Hepatocyte (in vitro differentiated cells): Measurements from ENCODE around the gene ITGB3. TPM values are rescaled to one million over a fixed set of nuclear protein-coding genes. Genes with fewer than 3 reads are reported as not detected.

ENCODE experiments used
- DNase-seq: peaks from one replicate; pipeline ENCODE4 v3.0.0-alpha.2; 2016; ENCODE audit warnings: low spot score
- H2AFZ ChIP-seq: fragments of 200-600 bp; sonication (generic); 2 replicates; pipeline ENCODE4 v1.6.0; 2016; ENCODE audit warnings: antibody characterized with exemption, mild to moderate bottlenecking
- H3K27ac ChIP-seq: fragments of 200-600 bp; sonication (generic); 2 replicates; pipeline ENCODE4 v1.5.1; 2016; ENCODE audit warnings: mild to moderate bottlenecking
- H3K27me3 ChIP-seq: fragments of 200-600 bp; sonication (generic); 2 replicates; pipeline ENCODE4 v1.6.1; 2016
- H3K36me3 ChIP-seq: fragments of 200-600 bp; sonication (generic); replicated peaks from 2 replicates; pipeline ENCODE4 v1.5.1; 2016; ENCODE audit warnings: low read depth; ENCODE audit not compliant: insufficient read depth
- H3K4me1 ChIP-seq: fragments of 200-600 bp; sonication (generic); 2 replicates; pipeline ENCODE4 v1.5.1; 2016; ENCODE audit warnings: mild to moderate bottlenecking, moderate library complexity; ENCODE audit not compliant: insufficient read depth
- H3K4me2 ChIP-seq: fragments of 200-600 bp; sonication (generic); 2 replicates; pipeline ENCODE4 v1.6.0; 2016
- H3K4me3 ChIP-seq: fragments of 200-600 bp; sonication (generic); 2 replicates; pipeline ENCODE4 v1.5.1; 2016; ENCODE audit warnings: mild to moderate bottlenecking
- H3K79me2 ChIP-seq: fragments of 200-600 bp; sonication (generic); 2 replicates; pipeline ENCODE4 v1.6.0; 2017; ENCODE audit warnings: mild to moderate bottlenecking
- H3K9me2 ChIP-seq: fragments of 200-600 bp; sonication (generic); replicated peaks from 2 replicates; pipeline ENCODE4 v1.6.0; 2017; ENCODE audit warnings: mild to moderate bottlenecking; ENCODE audit not compliant: insufficient read depth
- H3K9me3 ChIP-seq: fragments of 200-600 bp; sonication (generic); 2 replicates; pipeline ENCODE4 v1.5.1; 2016; ENCODE audit warnings: low read depth, mild to moderate bottlenecking
- H4K20me1 ChIP-seq: fragments of 200-600 bp; sonication (generic); 2 replicates; pipeline ENCODE4 v1.6.0; 2016; ENCODE audit warnings: mild to moderate bottlenecking; ENCODE audit not compliant: insufficient read depth, poor library complexity, severe bottlenecking
- CTCF ChIP-seq: fragments of 200-600 bp; sonication (generic); IDR thresholded peaks from 2 replicates; pipeline ENCODE4 v1.5.1; 2016; ENCODE audit warnings: antibody characterized with exemption, mild to moderate bottlenecking; ENCODE audit not compliant: poor library complexity
- EZH2 ChIP-seq: fragments of 200-600 bp; sonication (generic); IDR thresholded peaks from 2 replicates; pipeline ENCODE4 v1.6.1; 2016; ENCODE audit warnings: antibody characterized with exemption, mild to moderate bottlenecking, borderline replicate concordance
- EZH2phosphoT487 ChIP-seq: fragments of 200-600 bp; sonication (generic); IDR thresholded peaks from one replicate; pipeline ENCODE4 v1.6.1; 2018; ENCODE audit warnings: antibody characterized with exemption, mild to moderate bottlenecking, low read depth, moderate library complexity; ENCODE audit not compliant: unreplicated experiment, severe bottlenecking
- WGBS: methylation state at CpG from one replicate; pipeline ENCODE4 v1.1.6; 2016; ENCODE audit warnings: low lambda C conversion rate; ENCODE audit errors: missing lambda C conversion rate; 5-methylcytosine and 5-hydroxymethylcytosine counted together
- polyA plus RNA-seq: library from polyadenylated mRNA; unstranded; fragments of >200 nt; fragmentation: Nextera tagmentation; extraction: Ambion mirVana; gene quantifications from 2 replicates; pipeline ENCODE4 v1.2.1, GENCODE V29; 2016
- total RNA-seq: library from RNA; depleted of rRNA; stranded (reverse); fragments of >200 nt; gene quantifications from 2 replicates; pipeline ENCODE4 v1.2.3, GENCODE V29; 2014

The ITGB3 gene
- total and polyA plus RNA-seq, 2 experiments from 2014 or later = 0.66 to 1.4 TPM

- Histone ChIP-seq H3K79me2 (no peaks in the 10 kb centered on the region), H4K20me1 (no peaks in the 10 kb centered on the region), H3K4me1 (peaks cover 16% of the 10 kb centered on the region), H3K36me3 (no peaks in the 10 kb centered on the region), H3K9me3 (no peaks in the 10 kb centered on the region), H3K27me3 (no peaks in the 10 kb centered on the region), H3K27ac (peak overlapping the region; percentile 83), H3K4me2 (peak overlapping the region; percentile 48), H2AFZ (peak overlapping the region; percentile 30), H3K9me2 (no peaks in the 10 kb centered on the region), H3K4me3 (no peak overlapping the region)
- peak; percentile 77 for DNase-seq
- WGBS = 41% methylated on average over 2 of the region's 3 CpGs
- TF ChIP-seq EZH2phosphoT487 (no peak), EZH2 (no peak), CTCF (no peak)
These were observed 13.5 kb upstream of the ITGB3 start for GRCh38 chr17:47239967-47240651.

- H3K79me2 ChIP-seq = no peaks in the 10 kb centered on the region
- H3K27ac ChIP-seq = peak overlapping the region; percentile 83
- no peak overlapping the region for H3K4me2 ChIP-seq
- H3K9me3 ChIP-seq = no peaks in the 10 kb centered on the region
- no peak overlapping the region for H2AFZ ChIP-seq
- no peaks in the 10 kb centered on the region for H3K36me3 ChIP-seq
- WGBS = 78% methylated on average over 3 of the region's 3 CpGs
- TF ChIP-seq EZH2phosphoT487 (no peak), CTCF (no peak), EZH2 (no peak)
- no peaks in the 10 kb centered on the region for H3K27me3 ChIP-seq
- no peaks in the 10 kb centered on the region for H3K9me2 ChIP-seq
- no peak overlapping the region for H3K4me3 ChIP-seq
- H4K20me1 ChIP-seq = no peaks in the 10 kb centered on the region
- DNase-seq = no peak
- peaks cover 16% of the 10 kb centered on the region for H3K4me1 ChIP-seq
These were observed 12.8 kb upstream of the ITGB3 start for GRCh38 chr17:47240806-47241205.

GRCh38 chr17:47242648-47243047, 11.0 kb upstream of the ITGB3 start:
- Histone ChIP-seq H3K4me1 (peaks cover 16% of the 10 kb centered on the region), H3K79me2 (no peaks in the 10 kb centered on the region), H3K4me2 (no peak overlapping the region), H3K27me3 (no peaks in the 10 kb centered on the region), H3K9me3 (no peaks in the 10 kb centered on the region), H2AFZ (no peak overlapping the region), H3K36me3 (no peaks in the 10 kb centered on the region), H3K27ac (no peak overlapping the region), H4K20me1 (no peaks in the 10 kb centered on the region), H3K4me3 (no peak overlapping the region), H3K9me2 (no peaks in the 10 kb centered on the region)
- TF ChIP-seq EZH2phosphoT487 (no peak), CTCF (no peak), EZH2 (no peak)
- WGBS = 88% methylated on average over 2 of the region's 2 CpGs
- no peak for DNase-seq
